GM19463 (cell line): ENCODE data around the gene DDA1.
A peak's percentile ranks its signal among the peaks of the same experiment; 100 is the strongest.

Experiments
- ATAC-seq: cut with Tn5 transposase; IDR thresholded peaks from one replicate; pipeline ENCODE4 v1.9.1; 2021; ENCODE audit warnings: mild to moderate bottlenecking, moderate library complexity; ENCODE audit not compliant: unreplicated experiment

Gene DDA1

DNA sequence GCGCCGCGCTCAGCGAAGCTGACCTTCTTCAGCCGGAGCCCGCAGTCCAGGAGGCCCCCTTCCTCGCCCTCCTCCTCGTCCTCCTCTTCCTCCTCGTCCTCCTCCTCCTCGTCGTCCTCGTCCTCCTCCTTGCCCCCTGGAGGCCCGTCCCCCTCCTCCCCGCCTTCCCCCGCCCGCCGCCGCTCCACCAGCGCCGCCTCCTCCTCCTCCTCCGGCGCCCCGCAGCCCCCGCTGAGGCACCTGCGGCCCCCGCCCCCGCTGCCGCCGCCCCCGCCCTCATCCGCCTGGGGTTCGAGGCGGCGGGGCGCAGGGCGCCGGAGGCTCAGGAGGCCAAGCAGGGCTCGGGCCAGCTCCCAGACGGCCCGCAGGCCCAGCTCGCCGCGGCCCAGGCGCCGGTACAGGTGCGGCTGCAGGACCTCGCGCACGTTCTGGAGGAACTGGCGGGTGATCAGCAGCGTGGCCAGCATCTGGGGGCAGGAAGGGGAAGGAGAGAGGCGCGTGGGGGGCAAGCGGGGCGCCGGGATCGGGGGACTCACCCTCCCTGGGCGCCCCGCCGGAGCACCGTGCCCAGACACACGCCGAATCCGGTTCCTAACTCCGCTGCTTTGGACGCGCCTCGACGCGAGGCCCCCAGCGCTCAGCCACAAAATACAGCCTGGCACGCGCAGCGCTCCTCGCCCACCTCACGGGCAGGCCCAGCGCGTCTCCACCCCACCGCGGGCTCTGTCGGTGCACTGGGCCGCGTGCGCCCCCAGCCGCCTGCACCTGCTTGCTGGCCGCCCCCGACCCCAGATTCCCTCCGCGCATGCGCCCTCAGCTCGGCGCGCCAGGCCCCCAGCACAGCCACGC, 19.4 kb downstream of the DDA1 start:
- no peak for ATAC-seq

DNA sequence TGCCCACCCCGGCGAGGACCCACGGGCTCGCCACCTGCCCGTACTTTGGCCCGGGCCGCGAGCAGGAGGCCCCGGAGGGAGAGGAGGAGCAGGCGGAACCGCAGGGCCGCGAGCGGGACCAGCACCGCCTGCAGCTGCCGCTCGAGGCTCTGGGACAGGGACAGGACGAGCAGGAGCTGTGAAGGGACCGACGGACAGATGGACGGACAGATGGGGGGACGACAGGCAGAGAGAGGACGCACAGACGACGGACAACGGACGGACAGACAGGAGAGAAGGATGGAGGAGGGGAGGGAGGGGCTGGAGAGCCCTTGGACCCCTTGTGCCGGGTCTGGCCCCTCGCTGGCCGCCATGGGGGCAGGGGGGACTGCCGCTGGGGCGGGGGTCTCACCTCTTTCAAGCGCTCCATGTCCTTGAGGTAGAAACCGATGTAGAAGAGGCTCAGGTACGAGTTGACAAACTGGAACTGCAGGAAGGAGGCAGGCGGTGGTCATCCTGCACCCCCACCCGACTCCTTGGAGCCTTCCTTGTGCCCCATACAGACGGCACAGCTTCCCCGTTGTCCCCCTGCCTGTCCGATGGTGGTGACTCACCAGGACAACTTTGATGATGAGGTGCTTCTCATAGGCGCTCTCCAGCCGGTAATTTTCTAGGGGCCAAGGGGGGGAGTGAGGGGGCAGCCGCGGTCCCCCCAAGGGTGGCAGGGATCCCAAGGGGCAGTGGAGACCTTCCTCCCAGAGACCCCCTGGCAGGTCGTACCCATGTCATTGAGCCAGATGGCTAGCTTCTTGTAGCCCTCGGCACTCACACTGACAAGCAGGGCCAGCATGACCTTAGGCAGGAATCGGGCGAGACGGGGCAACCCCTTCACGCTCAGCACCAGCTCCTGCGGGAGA, 20.3 kb downstream of the DDA1 start:
- ATAC-seq = no peak

DNA sequence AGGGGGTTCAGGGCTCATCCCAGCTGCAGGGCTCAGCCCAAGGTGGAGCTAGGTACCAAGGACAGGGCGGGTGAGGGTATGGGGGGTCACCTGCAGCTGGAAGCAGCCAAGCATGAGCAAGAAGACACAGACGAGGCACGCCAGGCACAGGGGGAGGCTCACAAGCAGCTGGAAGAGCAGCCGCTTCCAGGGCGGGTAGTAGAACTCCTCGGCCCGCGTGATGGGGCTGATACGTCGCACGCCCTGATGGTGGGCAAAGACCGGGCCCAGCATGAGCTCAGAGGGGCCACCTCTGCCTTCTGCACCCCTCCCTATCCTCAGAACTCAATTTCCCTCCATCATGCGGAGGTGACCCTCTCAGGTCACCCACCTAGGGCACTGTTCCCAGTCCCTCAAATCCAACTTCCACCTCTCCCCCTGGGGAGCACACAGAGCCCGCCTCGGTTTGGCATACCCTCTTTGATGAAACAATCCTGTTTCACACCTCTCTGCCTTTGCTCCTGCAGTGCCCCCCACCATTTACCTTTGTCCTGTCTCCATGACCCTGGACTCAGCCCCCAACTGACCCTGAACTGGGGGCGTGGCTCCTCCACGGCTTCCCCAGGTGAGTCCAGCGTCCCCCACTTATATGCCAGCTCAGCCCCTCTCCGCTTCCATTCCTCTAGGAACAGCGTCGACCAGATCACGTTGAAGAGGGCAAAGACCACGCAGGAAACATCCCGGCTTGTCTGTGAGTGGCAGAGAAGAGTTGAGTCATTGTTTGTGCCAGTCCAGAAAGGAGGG, 21.1 kb downstream of the DDA1 start:
- no peak for ATAC-seq

DNA sequence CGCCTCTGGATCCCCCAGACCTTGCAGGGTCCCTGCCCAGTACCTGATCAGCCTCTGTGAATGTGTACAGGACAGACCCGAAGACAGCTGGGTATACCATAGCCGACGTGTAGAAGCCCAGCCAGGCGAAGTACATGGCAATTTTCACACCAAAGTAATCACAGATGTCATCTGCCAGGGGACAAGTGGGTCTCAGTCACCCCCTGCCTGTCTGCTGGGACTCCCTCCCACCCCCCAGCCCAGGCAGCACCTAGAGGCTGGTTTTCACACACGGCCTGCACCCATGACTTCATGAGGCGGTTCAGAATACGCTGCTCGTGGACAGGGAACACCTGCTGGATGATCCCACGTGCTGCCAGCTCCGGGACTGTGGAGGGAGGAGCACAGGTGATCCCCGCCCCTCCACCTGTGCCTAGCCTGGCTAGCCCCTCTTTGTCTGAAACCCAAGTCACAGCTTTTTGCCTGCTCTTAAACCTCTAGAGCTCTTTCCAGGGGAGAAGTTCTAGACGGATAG, 21.7 kb downstream of the DDA1 start:
- ATAC-seq = no peak

DNA sequence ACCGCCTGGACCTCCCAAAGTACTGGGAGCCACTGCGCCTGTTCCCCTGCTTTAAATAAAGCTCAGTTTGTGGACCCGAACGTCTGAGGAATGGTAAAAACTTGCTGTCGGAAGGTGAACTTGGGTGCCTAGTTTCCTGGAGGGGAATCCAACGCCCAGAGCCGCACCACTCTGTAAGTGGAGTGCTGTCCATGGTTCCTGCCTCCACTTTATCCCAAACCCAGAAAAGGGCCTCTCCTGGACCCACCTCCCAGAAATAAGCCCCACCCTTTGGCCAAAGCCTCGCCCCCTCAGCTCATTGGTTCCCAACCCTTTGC, 23.0 kb downstream of the DDA1 start:
- ATAC-seq = no peak

DNA sequence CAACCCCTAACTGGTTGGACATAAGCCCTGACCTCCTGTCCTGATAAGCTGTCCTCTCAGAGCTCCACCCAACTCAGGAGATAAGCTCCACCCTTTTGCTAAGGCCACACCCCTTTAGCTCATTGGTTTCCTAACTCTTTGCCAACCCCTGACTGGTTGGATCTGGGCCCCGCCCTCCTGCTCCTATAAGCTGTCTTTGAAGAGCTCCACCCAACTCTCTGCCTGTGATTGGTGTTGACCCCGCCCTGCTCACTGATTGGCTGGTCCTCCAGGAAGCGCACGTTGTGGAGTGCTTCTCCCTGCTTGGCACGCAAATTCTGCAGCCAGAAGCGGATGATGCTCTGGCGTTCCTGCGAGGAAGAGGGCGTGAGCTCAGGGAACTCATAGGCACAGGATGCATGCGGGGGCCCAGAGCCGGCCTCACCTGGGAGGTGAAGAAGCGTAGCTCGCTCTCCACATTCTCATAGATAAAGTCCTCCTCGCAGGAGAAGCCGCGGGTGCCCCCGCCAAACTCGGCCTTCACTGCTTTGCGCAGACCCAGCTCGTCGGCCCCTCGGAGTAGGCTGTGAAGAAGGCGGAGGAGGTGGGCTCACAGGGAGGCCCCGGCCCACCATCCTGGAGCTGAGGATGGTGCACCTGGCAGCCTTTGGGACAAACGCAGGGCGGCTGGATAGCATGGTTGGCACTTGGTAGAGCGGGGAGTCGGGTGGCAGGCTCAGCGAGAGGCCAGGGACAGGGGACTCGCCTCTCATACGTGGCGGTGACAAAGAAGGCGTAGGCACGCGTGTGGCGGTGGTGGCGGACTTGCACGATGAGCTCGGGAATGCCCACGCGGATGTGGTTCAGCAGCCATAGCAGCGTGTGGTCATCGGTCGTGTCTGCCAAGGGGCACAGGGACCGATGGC, 23.6 kb downstream of the DDA1 start:
- no peak for ATAC-seq

DNA sequence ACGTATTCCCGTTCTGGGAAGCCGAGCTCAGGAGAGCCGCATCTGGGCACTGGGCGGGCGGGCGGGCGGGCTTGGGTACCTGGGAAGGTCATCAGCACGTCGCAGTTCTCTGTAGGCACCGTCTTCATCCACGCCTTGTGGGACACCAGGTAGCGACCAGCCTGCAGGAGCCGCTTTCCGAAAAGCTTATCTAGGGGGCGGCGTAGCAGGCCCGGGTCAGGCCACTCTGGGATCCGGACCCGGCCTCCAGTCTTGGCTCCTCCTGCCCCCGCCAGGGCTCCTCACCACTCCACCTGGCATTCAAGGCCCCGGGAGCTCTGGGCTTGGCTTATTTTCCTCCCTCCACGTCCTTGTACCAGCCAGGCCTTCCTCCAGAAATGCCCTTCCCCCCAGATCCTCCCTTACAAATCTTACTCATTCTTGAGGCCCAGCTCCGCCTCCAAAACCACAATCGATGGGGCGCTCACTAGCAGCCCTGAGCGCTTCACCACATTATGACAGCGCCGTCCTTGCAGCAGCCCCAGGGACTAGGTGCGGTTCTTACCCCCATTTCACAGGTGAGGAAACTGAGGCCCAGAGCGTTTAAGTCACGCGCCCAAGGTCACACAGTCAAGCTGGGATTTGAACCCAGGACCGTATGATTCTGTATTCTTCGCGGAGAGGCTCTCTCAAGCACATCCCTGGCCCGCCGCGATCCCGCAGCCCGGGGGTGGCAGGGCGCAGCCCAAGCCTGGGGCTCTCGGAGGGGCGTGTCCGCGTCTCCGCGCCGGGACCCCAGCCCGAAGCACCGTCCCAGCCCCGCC, 24.4 kb downstream of the DDA1 start:
- no peak for ATAC-seq

DNA sequence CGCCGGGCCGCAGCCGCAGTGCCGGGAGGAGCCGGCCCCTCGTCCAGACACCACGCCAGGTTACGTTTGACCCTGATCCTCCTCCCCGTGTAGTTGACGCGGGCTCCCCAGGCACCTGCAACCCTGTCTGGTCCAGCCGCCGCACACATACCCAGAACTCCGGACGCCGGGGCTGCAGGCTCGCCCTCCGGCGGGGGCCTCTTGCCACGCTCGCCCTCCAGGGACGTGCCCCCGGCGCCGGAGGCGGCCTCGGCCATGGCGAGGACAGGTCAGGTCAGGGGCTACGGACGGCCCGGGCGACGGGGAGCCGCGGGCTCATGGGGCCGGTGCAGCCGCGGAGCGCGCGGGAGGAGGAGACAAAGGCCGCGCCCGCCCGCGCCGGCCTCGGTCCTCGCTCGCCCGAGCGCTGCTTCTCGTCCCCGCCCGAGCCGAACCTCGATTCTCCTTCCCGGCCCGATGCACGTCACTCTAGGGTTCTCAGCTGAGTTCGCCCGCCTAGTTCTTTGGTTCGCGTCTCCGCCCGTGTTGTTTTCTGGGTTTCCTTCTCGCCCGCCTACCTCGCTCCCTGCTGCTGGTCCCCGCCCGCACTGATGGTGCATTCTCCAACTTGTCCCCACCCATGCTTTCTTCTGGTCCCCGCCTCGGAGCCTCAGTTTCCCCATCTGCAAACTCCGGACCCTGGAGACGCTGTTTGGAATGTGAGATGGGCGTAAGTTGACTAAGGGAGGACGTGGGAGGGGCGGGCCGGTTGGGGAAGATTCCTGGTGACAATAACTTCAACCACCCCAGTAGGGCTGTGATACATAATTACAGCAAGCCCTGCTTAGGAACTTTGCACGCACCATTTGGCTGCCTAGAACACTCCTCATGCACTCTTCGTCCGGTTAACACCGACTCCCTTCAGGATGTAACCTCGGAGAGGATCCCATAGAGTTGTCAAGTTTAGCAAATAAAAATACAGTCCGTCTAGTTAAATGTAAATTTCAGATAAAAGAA, 25.3 kb downstream of the DDA1 start, which contains the start of gene ANO8:
ANO8 (minus strand) TSS at position 442 of the 996 bp plus-strand sequence; CDS start at position 257, 185 bp downstream.
- ATAC-seq = peak; percentile 45

DNA sequence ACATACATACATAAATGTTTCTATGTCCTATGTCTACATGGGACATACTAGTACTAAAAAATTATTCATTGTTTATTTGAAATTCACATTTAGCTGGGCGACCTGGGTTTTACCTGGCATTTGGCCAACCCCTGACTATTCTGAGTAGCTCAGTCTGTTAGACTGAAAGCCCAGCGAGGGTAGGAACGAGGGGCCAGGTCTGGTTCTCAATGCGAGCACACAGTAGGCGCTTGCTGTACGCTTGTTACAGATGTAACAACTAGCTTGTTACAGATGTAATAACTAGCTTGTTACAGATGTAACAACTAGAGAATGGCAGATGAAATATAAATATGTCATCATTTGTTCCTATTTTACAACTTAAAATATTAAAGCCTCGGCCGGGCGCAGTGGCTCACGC, 26.2 kb downstream of the DDA1 start:
- no peak for ATAC-seq

DNA sequence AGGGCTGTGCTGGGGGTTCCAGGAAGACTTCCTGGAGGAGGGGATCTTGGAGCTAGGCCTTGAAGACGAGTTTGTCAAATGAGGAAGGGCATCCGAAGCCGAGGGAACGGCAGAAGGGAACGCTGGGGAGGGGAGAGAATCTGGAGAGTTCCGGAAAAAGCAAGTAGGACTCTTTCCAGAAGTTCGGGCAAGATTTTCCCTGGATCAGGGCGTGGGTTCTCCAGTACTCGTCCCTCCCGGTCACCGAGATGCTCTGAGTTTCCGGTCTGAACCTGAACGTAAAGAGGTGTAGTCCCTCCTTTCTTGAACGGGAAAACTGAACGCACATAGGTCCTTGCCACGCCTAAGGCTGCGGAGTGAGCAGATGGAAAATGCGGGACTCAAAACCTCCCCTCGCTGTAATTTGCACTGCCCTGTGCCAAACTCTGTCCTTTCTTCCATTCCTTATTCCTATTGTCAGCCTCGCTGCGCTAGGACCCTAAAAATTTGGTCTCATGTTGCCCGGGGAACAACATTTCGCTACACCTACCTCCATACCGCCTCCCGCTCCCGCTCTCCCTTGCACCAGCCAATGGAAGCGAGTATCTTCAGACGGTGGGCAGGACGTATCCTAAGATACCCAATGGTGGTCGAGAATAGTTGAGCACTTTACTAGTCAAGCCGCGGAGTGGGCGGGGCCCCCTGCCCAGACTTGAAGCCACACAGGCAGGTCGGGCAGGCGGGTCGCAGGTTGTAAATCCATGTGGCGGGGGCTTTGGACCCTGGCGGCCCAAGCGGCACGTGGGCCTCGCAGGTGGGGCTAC, 27.7 kb downstream of the DDA1 start, which contains the start of gene GTPBP3:
GTPBP3 (plus strand) TSS at position 682 of the 803 bp plus-strand sequence; CDS start at position 741, 59 bp downstream.
- ATAC-seq = peak; percentile 78

DNA sequence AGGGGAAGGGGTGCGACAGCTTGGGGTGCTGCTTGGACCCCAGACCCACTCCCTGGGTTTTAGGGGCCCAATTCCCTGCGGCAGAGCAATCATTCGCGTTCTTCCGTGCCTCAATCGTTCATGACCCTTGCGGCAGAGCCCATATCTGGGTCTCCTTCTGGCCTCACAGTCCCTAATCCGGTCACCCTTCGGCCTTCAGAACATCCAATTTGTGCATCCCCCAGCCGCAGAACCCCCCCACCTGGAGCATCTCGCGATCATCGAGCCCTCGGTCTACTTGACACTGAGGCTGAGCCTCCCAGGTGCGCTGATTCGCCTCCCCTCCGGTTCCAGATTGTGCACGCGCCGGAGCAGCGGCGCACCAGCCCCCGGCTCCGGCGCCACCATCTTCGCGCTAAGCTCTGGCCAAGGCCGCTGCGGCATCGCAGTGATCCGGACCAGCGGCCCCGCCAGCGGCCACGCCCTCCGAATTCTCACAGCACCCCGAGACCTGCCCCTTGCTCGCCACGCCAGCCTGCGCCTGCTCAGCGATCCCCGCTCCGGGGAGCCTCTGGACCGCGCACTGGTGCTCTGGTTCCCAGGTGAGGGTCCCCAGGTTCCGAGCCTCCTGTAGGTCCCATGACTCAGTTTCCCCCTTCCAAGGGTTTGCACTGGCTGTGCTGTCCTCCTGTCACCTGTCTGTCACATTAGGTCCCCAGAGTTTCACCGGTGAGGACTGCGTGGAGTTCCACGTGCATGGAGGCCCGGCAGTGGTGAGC, 28.5 kb downstream of the DDA1 start:
- no peak for ATAC-seq

DNA sequence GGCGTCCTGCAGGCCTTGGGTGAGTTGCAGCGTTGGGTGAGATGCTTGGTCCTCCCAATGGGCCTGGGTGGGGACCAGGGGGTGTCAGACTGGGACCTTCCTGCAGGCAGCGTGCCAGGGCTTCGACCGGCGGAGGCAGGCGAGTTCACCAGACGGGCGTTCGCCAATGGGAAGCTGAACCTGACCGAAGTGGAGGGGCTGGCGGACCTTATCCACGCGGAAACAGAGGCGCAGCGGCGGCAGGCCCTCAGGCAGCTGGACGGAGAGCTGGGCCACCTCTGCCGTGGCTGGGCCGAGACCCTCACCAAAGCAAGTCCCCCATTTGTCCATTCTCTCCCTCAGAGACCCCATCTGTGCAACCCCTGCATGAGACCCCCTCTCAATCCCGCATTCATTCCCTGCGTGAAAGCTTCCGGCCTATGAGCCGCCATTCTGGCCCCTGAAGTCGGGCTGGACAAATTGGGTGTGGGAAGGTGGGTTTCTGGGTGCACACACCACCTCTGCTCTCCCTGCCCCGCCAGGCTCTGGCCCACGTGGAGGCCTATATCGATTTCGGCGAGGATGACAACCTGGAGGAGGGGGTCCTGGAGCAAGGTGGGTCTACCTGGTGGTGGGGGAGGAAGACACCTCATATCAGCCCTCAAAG, 29.2 kb downstream of the DDA1 start:
- no peak for ATAC-seq

DNA sequence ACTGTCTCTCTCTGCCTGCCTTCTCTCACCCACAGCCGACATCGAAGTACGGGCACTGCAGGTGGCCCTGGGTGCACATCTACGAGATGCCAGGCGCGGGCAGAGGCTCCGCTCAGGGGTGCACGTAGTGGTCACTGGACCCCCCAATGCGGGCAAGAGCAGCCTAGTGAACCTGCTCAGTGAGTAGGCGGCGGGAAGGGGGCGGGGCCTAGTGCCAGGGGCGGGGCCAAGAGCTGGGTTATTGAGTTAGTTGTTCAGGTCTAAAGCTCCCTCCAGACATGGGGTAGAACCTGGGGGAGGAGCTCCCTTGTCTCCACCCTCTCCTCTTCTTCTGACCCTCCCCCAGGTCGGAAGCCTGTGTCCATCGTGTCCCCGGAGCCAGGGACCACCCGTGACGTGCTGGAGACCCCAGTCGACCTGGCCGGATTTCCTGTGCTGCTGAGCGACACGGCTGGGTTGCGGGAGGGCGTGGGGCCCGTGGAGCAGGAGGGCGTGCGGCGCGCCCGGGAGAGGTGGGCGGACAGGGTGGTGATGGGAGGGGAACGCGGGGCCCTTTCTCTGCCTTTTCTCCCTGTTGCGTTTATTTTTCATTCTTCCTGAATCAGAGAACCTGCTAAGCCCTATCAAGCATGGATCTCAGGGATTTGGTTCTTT, 29.9 kb downstream of the DDA1 start:
- ATAC-seq = no peak

DNA sequence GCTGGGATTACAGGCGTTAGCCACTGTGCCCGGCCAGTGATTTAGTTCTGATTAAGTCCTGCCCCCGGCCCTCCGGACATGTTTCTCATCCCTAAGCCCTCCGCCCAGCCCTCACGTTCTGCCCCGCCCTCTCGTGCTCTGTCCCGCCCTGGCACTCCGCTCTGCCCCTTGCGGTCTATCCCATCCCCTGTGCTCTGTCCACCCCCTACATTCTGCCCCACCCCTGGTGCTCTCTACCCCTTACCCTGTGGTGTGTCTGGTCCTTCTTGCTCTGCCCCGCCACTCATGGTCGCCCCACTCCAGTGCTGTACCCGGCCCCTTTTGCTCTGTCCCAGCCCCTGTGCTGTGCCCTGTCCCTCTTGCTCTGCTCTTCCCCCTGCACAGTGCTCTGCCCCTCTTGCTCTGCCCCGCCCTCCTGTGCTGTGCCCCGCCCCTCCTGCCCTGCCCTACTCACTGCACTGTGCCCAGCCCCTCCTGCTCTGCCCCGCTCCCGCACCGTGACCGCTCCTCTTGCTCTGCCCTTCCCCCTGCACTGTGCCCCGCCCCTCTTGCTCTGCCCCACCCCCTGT, 31.0 kb downstream of the DDA1 start:
- ATAC-seq = no peak

DNA sequence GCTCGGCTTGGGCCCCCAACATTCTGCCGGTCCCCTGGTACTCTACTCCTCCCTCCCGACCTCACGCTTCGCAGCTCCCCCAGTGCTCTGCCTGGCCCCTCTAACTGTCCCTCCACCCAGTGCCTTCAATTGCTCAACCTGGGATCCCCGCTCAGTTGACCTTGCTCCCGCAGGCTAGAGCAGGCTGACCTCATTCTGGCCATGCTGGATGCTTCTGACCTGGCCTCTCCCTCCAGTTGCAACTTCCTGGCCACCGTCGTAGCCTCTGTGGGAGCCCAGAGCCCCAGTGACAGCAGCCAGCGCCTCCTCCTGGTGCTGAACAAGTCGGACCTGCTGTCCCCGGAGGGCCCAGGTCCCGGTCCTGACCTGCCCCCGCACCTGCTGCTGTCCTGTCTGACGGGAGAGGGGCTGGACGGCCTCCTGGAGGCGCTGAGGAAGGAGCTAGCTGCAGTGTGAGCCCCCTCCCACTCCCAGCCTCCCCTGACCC, 31.6 kb downstream of the DDA1 start:
- ATAC-seq = no peak
